Dendritic cell treated with granulocyte-macrophage colony-stimulating factor and Interleukin-4, amounts not matched to agents 40 ng/mL and 50 ng/mL, for 4 days (primary cell): ENCODE results near the gene CMC4.

Experiments
- H3K27ac Mint-ChIP-seq: one replicate; pipeline ENCODE4 v1.8.0; 2022; ENCODE audit warnings: mild to moderate bottlenecking, mixed read lengths
- H3K27me3 Mint-ChIP-seq: one replicate; pipeline ENCODE4 v1.8.0; 2022; ENCODE audit warnings: mild to moderate bottlenecking, mixed read lengths
- H3K36me3 Mint-ChIP-seq: one replicate; pipeline ENCODE4 v1.8.0; 2022; ENCODE audit warnings: low read depth, mixed read lengths
- H3K4me1 Mint-ChIP-seq: one replicate; pipeline ENCODE4 v1.8.0; 2022; ENCODE audit warnings: low read depth, mixed read lengths
- H3K4me3 Mint-ChIP-seq: one replicate; pipeline ENCODE4 v1.8.0; 2022; ENCODE audit warnings: mild to moderate bottlenecking, moderate library complexity, mixed read lengths
- H3K9me3 Mint-ChIP-seq: one replicate; pipeline ENCODE4 v1.8.0; 2022; ENCODE audit warnings: mixed read lengths
- intact Hi-C: fragments of 100-400 bp; cut with micrococcal nuclease; formaldehyde crosslinking; loops from one replicate; pipeline ENCODE4 v1.15.0; 2022

CMC4 gene

GRCh38 chrX:155070975-155071693 lies at the start of gene CMC4, which contains the start of the genes BRCC3 and MTCP1:
TSS of gene CMC4 (minus strand) at chrX:155071136. CDS start at chrX:155064023, 7,113 bp downstream.
TSS of gene BRCC3 (plus strand) at chrX:155071508. CDS start at chrX:155071528, 20 bp downstream.
TSS of gene MTCP1 (minus strand) at chrX:155071136. CDS start at chrX:155066010, 5,126 bp downstream.
- Mint-ChIP-seq H3K4me1 (peaks cover 44% of the 10 kb centered on the region), H3K27ac (peak within 1 kb of the TSS; percentile 97), H3K36me3 (peaks cover 42% of the 10 kb centered on the region)

GRCh38 chrX:155115174-155115819 lies 44.4 kb upstream of the CMC4 start:
- Mint-ChIP-seq H3K27me3 (no peaks in the 10 kb centered on the region), H3K9me3 (no peaks in the 10 kb centered on the region), H3K27ac (no peak overlapping the region), H3K4me1 (no peaks in the 10 kb centered on the region), H3K4me3 (no peak overlapping the region), H3K36me3 (peaks cover 52% of the 10 kb centered on the region)
- intact Hi-C loops: no loop called here

More at GRCh38 chrX:155070975-155071693, at the start of gene CMC4, which contains the start of the genes BRCC3 and MTCP1:
- Mint-ChIP-seq H3K9me3 (no peaks in the 10 kb centered on the region), H3K27me3 (no peaks in the 10 kb centered on the region), H3K4me3 (peak within 1 kb of the TSS; percentile 86)
- intact Hi-C loops: no loop called here

- H3K9me3 Mint-ChIP-seq: no peaks in the 10 kb centered on the region
- H3K36me3 Mint-ChIP-seq: peaks cover 39% of the 10 kb centered on the region
- no peaks in the 10 kb centered on the region for H3K4me1 Mint-ChIP-seq
- H3K4me3 Mint-ChIP-seq: no peak overlapping the region
- intact Hi-C loops: no loop called here
- H3K27me3 Mint-ChIP-seq: no peaks in the 10 kb centered on the region
- no peak overlapping the region for H3K27ac Mint-ChIP-seq
Measured at GRCh38 chrX:155113097-155113496, 42.2 kb upstream of the CMC4 start.

- Mint-ChIP-seq H3K36me3 (peaks cover 45% of the 10 kb centered on the region), H3K27me3 (no peaks in the 10 kb centered on the region), H3K9me3 (no peaks in the 10 kb centered on the region)
Measured at GRCh38 chrX:155112171-155112570, 41.2 kb upstream of the CMC4 start.

GRCh38 chrX:155108427-155108826 lies 37.5 kb upstream of the CMC4 start:
- H3K27me3 Mint-ChIP-seq: no peaks in the 10 kb centered on the region
- intact Hi-C loops: loop anchor here (10.0 kb wide), 1 partner anchor 116 kb away; no protein-coding TSS in a partner anchor
- no peaks in the 10 kb centered on the region for H3K9me3 Mint-ChIP-seq
- no peak overlapping the region for H3K4me3 Mint-ChIP-seq
- peaks cover 49% of the 10 kb centered on the region for H3K36me3 Mint-ChIP-seq
- H3K27ac Mint-ChIP-seq: no peak overlapping the region
- H3K4me1 Mint-ChIP-seq: no peaks in the 10 kb centered on the region

More at GRCh38 chrX:155112171-155112570, 41.2 kb upstream of the CMC4 start:
- H3K4me1 Mint-ChIP-seq: no peaks in the 10 kb centered on the region
- no peak overlapping the region for H3K4me3 Mint-ChIP-seq
- intact Hi-C loops: no loop called here
- H3K27ac Mint-ChIP-seq: no peak overlapping the region

- no peak overlapping the region for H3K27ac Mint-ChIP-seq
- peaks cover 46% of the 10 kb centered on the region for H3K36me3 Mint-ChIP-seq
- intact Hi-C loops: loop anchor here (10.0 kb wide), 1 partner anchor 119 kb away; no protein-coding TSS in a partner anchor
- no peaks in the 10 kb centered on the region for H3K4me1 Mint-ChIP-seq
- H3K27me3 Mint-ChIP-seq: no peaks in the 10 kb centered on the region
- no peaks in the 10 kb centered on the region for H3K9me3 Mint-ChIP-seq
- no peak overlapping the region for H3K4me3 Mint-ChIP-seq
Measured at GRCh38 chrX:155105919-155106318, 35.0 kb upstream of the CMC4 start.

- Mint-ChIP-seq H3K27me3 (no peaks in the 10 kb centered on the region), H3K4me3 (no peak overlapping the region), H3K9me3 (no peaks in the 10 kb centered on the region), H3K4me1 (no peaks in the 10 kb centered on the region), H3K36me3 (peaks cover 69% of the 10 kb centered on the region), H3K27ac (no peak overlapping the region)
- intact Hi-C loops: loop anchor here (5.0 kb wide), 1 partner anchor 728 kb away; no protein-coding TSS in a partner anchor
Measured at GRCh38 chrX:155094468-155095061, 23.6 kb upstream of the CMC4 start.

GRCh38 chrX:155086961-155087735 lies 16.2 kb upstream of the CMC4 start:
- Mint-ChIP-seq H3K4me1 (peaks cover 15% of the 10 kb centered on the region), H3K4me3 (no peak overlapping the region), H3K9me3 (no peaks in the 10 kb centered on the region), H3K36me3 (peaks cover 74% of the 10 kb centered on the region), H3K27ac (no peak overlapping the region), H3K27me3 (no peaks in the 10 kb centered on the region)
- intact Hi-C loops: no loop called here

- H3K36me3 Mint-ChIP-seq: peaks cover 74% of the 10 kb centered on the region
- H3K4me3 Mint-ChIP-seq: no peak overlapping the region
- intact Hi-C loops: no loop called here
- no peak overlapping the region for H3K27ac Mint-ChIP-seq
- H3K4me1 Mint-ChIP-seq: peaks cover 15% of the 10 kb centered on the region
- no peaks in the 10 kb centered on the region for H3K27me3 Mint-ChIP-seq
- no peaks in the 10 kb centered on the region for H3K9me3 Mint-ChIP-seq
Measured at GRCh38 chrX:155086202-155086840, 15.4 kb upstream of the CMC4 start.

GRCh38 chrX:155071694-155072280 lies 851 bp upstream of the CMC4 start:
- Mint-ChIP-seq H3K9me3 (no peaks in the 10 kb centered on the region), H3K36me3 (peaks cover 48% of the 10 kb centered on the region), H3K4me3 (peak overlapping the region; percentile 86), H3K4me1 (peaks cover 44% of the 10 kb centered on the region), H3K27ac (peak overlapping the region; percentile 97), H3K27me3 (no peaks in the 10 kb centered on the region)
- intact Hi-C loops: no loop called here

- intact Hi-C loops: no loop called here
- no peaks in the 10 kb centered on the region for H3K9me3 Mint-ChIP-seq
- peaks cover 37% of the 10 kb centered on the region for H3K36me3 Mint-ChIP-seq
- H3K4me1 Mint-ChIP-seq: peaks cover 44% of the 10 kb centered on the region
- no peaks in the 10 kb centered on the region for H3K27me3 Mint-ChIP-seq
- peak overlapping the region; percentile 97 for H3K27ac Mint-ChIP-seq
- peak overlapping the region; percentile 83 for H3K4me3 Mint-ChIP-seq
Measured at GRCh38 chrX:155070663-155070974, 317 bp downstream of the CMC4 start.

GRCh38 chrX:155070038-155070437 lies 898 bp downstream of the CMC4 start:
- Mint-ChIP-seq H3K27ac (peak overlapping the region; percentile 97), H3K36me3 (peaks cover 31% of the 10 kb centered on the region), H3K27me3 (no peaks in the 10 kb centered on the region), H3K9me3 (no peaks in the 10 kb centered on the region), H3K4me3 (peak overlapping the region; percentile 83), H3K4me1 (peaks cover 43% of the 10 kb centered on the region)
- intact Hi-C loops: no loop called here

GRCh38 chrX:155069414-155069813 lies 1.5 kb downstream of the CMC4 start:
- no peak overlapping the region for H3K4me3 Mint-ChIP-seq
- no peaks in the 10 kb centered on the region for H3K27me3 Mint-ChIP-seq
- intact Hi-C loops: loop anchor here (5.0 kb wide), 1 partner anchor 47 kb away; the partner anchor contains the start of gene F8
- no peak overlapping the region for H3K27ac Mint-ChIP-seq
- H3K4me1 Mint-ChIP-seq: peaks cover 42% of the 10 kb centered on the region
- peaks cover 27% of the 10 kb centered on the region for H3K36me3 Mint-ChIP-seq
- H3K9me3 Mint-ChIP-seq: no peaks in the 10 kb centered on the region
